ENCODE results near the gene MSTN.

DNA sequence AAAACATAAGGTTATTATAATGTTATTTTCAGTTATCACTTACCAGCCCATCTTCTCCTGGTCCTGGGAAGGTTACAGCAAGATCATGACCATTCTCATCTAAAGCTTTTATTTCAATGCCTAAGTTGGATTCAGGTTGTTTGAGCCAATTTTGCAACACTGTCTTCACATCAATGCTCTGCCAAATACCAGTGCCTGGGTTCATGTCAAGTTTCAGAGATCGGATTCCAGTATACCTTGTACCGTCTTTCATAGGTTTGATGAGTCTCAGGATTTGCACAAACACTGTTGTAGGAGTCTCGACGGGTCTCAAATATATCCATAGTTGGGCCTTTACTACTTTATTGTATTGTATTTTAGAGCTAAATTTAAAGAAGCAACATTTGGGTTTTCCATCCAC, 2.5 kb downstream of the MSTN start:
- TF ChIP-seq, protein P1, sequence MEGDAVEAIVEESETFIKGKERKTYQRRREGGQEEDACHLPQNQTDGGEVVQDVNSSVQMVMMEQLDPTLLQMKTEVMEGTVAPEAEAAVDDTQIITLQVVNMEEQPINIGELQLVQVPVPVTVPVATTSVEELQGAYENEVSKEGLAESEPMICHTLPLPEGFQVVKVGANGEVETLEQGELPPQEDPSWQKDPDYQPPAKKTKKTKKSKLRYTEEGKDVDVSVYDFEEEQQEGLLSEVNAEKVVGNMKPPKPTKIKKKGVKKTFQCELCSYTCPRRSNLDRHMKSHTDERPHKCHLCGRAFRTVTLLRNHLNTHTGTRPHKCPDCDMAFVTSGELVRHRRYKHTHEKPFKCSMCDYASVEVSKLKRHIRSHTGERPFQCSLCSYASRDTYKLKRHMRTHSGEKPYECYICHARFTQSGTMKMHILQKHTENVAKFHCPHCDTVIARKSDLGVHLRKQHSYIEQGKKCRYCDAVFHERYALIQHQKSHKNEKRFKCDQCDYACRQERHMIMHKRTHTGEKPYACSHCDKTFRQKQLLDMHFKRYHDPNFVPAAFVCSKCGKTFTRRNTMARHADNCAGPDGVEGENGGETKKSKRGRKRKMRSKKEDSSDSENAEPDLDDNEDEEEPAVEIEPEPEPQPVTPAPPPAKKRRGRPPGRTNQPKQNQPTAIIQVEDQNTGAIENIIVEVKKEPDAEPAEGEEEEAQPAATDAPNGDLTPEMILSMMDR (IDR thresholded peaks at IDR 0.05), result no peak
- no peak for TF ChIP-seq POLR2A (IDR thresholded peaks at IDR 0.05)
